Loucy (cell line): ENCODE results near the gene ALG1.
A peak's percentile ranks its signal among the peaks of the same experiment; 100 is the strongest.
"Not testable (repeated sequence)": the region's sequence is repeated elsewhere in the genome, so short reads cannot be mapped to it uniquely, and the experiment has no call there.

ENCODE experiments used
- H2AFZ ChIP-seq: fragments of 200-600 bp; sonication (generic); 2 replicates; pipeline ENCODE4 v1.6.0; 2016; ENCODE audit warnings: antibody characterized with exemption, mild to moderate bottlenecking, low read length, moderate library complexity
- H3F3A ChIP-seq: fragments of 200-600 bp; 2 replicates; pipeline ENCODE4 v1.6.0; 2016; ENCODE audit warnings: antibody characterized with exemption, low read depth, mild to moderate bottlenecking
- H3K27me3 ChIP-seq: fragments of 200-600 bp; sonication (generic); 2 replicates; pipeline ENCODE4 v1.6.1; 2014; ENCODE audit warnings: low read length, mild to moderate bottlenecking; ENCODE audit not compliant: insufficient read depth, poor library complexity, severe bottlenecking
- H3K36me3 ChIP-seq: fragments of 200-600 bp; sonication (generic); 2 replicates; pipeline ENCODE4 v1.6.1; 2016; ENCODE audit warnings: low read length; ENCODE audit not compliant: insufficient read depth
- H3K4me1 ChIP-seq: fragments of 200-600 bp; sonication (generic); 2 replicates; pipeline ENCODE4 v1.5.1; 2014; ENCODE audit warnings: low read length, mild to moderate bottlenecking; ENCODE audit not compliant: insufficient read depth, poor library complexity, severe bottlenecking
- H3K4me2 ChIP-seq: fragments of 200-600 bp; sonication (generic); 2 replicates; pipeline ENCODE4 v1.6.0; 2014; ENCODE audit warnings: antibody characterized with exemption, low read length, low read depth, mild to moderate bottlenecking; ENCODE audit not compliant: poor library complexity, severe bottlenecking
- H3K4me3 ChIP-seq: fragments of 200-600 bp; sonication (generic); 2 replicates; pipeline ENCODE4 v1.5.1; 2014; ENCODE audit warnings: low read length, mild to moderate bottlenecking, mixed read lengths; ENCODE audit not compliant: poor library complexity, severe bottlenecking
- H3K79me2 ChIP-seq: fragments of 200-600 bp; sonication (generic); 2 replicates; pipeline ENCODE4 v1.6.1; 2014; ENCODE audit warnings: low read length; ENCODE audit not compliant: insufficient read depth
- H3K9ac ChIP-seq: fragments of 200-600 bp; sonication (generic); 2 replicates; pipeline ENCODE4 v1.6.0; 2014; ENCODE audit warnings: mild to moderate bottlenecking, low read depth, low read length, moderate library complexity; ENCODE audit not compliant: poor library complexity, severe bottlenecking
- H3K9me2 ChIP-seq: fragments of 200-600 bp; sonication (generic); replicated peaks from 2 replicates; pipeline ENCODE4 v1.6.1; 2016; ENCODE audit warnings: low read depth, low read length, mixed read lengths
- H3K9me3 ChIP-seq: fragments of 200-600 bp; sonication (generic); 2 replicates; pipeline ENCODE4 v1.6.1; 2014; ENCODE audit warnings: mild to moderate bottlenecking, antibody characterized with exemption, low read length, low read depth; ENCODE audit not compliant: insufficient read depth
- H4K20me1 ChIP-seq: fragments of 200-600 bp; sonication (generic); 2 replicates; pipeline ENCODE4 v1.6.0; 2014; ENCODE audit warnings: antibody characterized with exemption, low read length, mild to moderate bottlenecking; ENCODE audit not compliant: insufficient read depth, poor library complexity, severe bottlenecking

ALG1 gene

DNA sequence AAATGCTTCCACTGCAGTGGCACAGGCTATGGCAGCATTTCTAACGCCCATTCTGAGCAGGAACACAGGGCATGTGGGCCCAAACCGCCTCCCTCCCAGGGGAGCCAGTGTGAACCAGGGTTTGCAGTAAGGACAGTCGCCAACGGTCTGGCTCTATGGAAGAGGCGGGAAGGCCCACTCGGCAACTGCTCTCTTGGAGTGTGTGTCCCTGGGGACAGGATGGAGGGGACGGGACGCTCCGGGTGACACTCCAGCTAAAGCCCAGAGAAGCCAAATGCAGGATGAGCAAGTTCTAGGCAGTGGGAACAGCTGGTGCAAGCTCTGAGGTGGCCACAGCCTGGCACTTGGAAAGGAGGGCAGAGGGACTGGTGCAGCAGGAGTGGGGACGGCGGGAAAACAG is 22.1 kb downstream of the ALG1 start:
- H3K9ac ChIP-seq, H3K4me3 ChIP-seq, H3K4me1 ChIP-seq, H4K20me1 ChIP-seq, H3K4me2 ChIP-seq, H3F3A ChIP-seq, H3K79me2 ChIP-seq, H3K36me3 ChIP-seq, H3K9me2 ChIP-seq, H2AFZ ChIP-seq, H3K27me3 ChIP-seq, H3K9me3 ChIP-seq: not testable (repeated sequence)

DNA sequence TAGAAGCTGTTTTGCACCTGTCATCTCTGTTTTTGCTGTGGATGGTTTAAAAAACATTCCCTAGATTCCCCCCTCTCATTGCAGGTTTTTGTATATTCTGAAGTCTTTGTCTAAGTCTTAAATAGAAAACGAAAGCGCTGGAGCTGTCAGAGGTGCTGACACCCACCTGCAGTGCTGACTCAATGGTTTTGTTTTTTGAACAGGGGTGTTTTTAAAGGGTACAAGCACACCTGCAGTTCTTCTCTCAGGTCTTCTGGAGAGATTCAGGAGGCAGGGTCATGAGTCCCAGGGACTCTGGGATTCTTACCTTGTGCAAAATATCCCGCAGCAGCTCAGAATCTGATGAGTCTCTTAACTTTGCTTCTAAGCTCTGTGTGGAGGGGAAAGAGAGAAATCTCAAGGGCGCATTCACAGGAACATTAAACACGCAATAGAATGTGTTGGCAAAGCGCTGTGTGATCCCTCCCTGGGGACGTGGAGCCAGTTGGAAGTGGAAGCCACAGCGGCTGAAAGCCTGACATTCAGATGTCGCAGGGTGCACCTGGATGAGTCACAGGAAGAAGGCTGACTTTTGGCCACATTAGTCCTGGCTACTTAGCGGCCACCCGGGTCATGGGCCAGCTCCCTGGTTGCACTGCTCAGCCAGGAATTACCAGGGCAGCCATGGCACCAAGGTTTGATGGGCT is 23.6 kb downstream of the ALG1 start:
- H3F3A ChIP-seq, H3K9me2 ChIP-seq, H3K27me3 ChIP-seq, H3K9ac ChIP-seq, H3K4me3 ChIP-seq, H4K20me1 ChIP-seq, H3K4me2 ChIP-seq, H3K36me3 ChIP-seq, H2AFZ ChIP-seq, H3K79me2 ChIP-seq, H3K9me3 ChIP-seq, H3K4me1 ChIP-seq: not testable (repeated sequence)

DNA sequence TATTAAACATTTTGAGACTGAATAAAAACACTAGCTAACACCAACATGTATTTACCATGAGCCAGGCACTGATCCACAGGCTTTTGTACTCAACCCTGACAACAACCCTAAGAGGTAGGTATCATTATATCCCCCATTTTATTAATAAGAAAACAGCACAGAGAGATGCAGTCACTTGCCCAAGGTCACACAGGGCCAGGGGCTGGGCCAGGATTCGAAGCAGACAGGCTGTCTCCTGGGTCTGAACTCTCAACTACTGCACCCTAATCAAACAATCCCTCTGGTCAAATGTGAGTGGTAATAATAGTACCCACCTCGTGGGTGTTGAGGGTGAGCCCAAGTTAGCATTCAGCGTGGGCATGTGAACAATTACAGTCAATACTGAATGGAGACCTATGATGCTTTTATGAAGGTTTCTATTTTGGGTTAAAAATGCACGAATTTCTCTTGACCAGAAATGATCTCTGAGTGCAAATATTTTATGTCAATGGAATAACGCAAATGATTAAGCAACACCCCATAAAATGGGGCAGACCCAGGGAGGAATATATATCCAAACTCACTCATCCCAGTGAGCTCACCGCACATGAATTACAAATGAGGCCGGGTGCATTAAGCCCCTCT is 24.9 kb downstream of the ALG1 start:
- peak overlapping the region; percentile 64 for H3K9ac ChIP-seq
- peak overlapping the region; percentile 60 for H3K4me2 ChIP-seq
- not testable (repeated sequence) for H2AFZ ChIP-seq, H3K27me3 ChIP-seq, H4K20me1 ChIP-seq, H3K9me2 ChIP-seq, H3K36me3 ChIP-seq, H3K9me3 ChIP-seq, H3K4me1 ChIP-seq, H3F3A ChIP-seq, H3K79me2 ChIP-seq
- peak overlapping the region; percentile 75 for H3K4me3 ChIP-seq

DNA sequence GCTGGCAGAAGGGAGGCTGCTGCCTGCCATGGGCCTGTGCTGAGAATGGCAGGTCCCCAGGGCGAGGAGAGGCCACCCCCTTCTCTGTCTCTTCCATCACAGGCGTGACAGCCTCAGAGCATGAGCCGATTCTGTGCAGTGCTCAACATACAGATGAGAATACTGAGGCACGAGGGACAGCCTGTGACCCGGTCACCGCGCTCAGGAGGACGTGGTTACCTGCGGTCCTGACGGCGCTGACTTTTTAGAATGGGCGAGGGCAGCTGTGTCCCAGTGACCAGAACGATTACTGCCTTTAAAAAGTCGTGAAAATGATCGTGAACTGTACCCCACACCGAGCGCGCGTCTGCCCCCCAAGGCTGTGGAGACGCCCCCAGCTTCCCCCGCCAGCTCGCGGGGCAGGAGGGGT is 25.4 kb downstream of the ALG1 start:
- not testable (repeated sequence) for H3F3A ChIP-seq, H3K9me3 ChIP-seq, H4K20me1 ChIP-seq, H3K9me2 ChIP-seq, H3K79me2 ChIP-seq, H3K36me3 ChIP-seq, H3K4me1 ChIP-seq, H3K27me3 ChIP-seq
- Histone ChIP-seq H3K4me2 (peak overlapping the region; percentile 60), H3K9ac (peak overlapping the region; percentile 64), H3K4me3 (peak overlapping the region; percentile 75), H2AFZ (peak overlapping the region; percentile 70)

DNA sequence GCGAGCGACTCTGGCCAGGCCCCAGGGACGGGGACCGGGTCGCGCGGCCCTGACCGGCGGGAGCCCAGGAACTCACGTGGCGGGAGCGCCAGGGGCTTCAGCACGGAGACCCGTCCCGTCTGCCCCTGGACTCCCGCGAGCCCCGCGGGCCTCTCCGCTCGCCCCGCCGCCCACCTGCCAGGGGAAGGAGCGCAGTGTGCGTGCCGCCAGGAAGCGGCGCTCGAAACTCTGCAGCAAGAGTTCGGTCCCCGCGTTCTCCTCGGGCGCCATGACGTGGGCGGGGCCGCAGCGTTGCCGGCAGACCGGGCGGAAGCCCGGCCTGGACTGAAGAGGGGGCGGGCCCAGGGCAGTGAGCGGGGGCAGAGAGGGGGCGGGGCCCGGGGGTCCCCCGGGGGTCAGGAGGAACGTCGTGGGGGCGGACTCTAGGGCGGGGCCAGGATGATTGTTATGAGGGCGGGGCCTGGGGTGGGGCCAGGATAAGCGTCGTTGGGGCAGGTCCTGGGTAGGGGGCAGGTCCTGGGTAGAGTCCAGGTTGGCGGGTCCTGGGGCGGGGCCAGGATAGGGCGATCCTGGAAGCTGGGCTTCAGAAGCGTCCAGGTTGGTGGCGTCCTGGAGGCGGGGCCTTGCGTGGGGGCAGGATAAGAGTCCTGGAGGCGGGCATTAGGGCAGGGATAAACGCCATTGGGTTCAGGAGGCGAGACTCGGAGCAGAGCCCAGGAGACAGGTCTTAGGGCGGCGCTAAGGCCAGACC is 26.0 kb downstream of the ALG1 start, which contains the start of gene EEF2KMT:
Gene EEF2KMT (minus strand): TSS at position 326 of the 751 bp plus-strand sequence. CDS start 56 bp downstream, at position 270.
- H3K9me2 ChIP-seq, H3K79me2 ChIP-seq, H3K4me1 ChIP-seq, H3F3A ChIP-seq, H3K36me3 ChIP-seq, H3K9me3 ChIP-seq, H3K27me3 ChIP-seq, H4K20me1 ChIP-seq: not testable (repeated sequence)
- Histone ChIP-seq H3K4me2 (peak within 1 kb of the TSS; percentile 60), H3K9ac (peak within 1 kb of the TSS; percentile 64), H3K4me3 (peak within 1 kb of the TSS; percentile 75), H2AFZ (peak within 1 kb of the TSS; percentile 70)

DNA sequence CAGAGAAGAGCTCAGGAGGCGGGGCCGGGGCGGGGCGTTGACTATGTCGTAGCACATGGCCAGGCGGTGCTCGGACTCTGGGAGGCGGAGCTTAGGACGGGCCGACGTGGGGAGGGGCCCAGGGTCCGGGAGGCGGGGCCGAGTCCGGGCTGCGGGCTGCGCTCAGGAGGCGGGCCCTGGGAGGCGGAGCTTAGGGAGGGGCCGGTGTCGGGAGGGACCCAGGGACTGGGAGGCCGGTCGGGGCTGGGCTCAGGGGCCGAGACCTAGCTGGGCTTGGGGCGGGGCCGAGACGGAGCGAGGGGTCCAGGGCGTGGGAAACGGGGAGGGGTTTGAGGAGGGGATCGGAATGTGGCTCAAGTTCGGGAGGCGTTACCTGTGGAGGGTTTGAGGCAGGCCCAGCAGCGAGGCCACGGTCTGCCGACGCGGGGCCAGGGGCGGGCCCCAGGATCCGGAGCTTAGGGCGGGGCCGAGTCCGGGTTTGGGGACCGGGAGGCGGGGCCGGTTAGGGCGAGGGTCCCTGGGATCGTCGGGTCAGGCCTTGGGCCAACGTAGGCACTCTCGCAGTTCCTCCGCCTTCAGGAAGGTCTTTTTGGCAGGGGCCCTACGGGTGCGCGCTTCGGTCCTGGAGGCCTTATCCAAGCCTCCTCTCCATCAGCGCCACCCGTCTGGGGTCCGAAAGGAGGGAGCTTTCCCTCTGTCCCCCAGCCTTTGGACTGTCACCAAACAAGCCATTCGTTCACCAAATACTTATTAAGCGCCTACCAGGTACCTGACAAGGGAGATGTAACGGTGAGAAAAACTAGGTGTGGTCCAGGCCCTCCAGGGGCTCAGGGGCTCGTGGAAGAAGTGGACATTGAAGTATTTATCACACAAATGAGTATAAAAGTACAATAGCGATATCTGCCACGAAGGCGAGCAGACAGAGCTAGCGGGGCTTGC is 26.8 kb downstream of the ALG1 start:
- H4K20me1 ChIP-seq = not testable (repeated sequence)
- peak overlapping the region; percentile 58 for H3K4me2 ChIP-seq

More for the DNA sequence above, 26.8 kb downstream of the ALG1 start:
- not testable (repeated sequence) for H3K9me3 ChIP-seq, H3F3A ChIP-seq, H3K9ac ChIP-seq, H2AFZ ChIP-seq, H3K79me2 ChIP-seq, H3K27me3 ChIP-seq, H3K4me1 ChIP-seq, H3K36me3 ChIP-seq, H3K9me2 ChIP-seq
- H3K4me3 ChIP-seq = peak overlapping the region; percentile 75
